SK-N-SH (cell line): ENCODE results near the gene RNF11. TPM values are rescaled to one million over a fixed set of nuclear protein-coding genes. Genes with fewer than 3 reads are reported as not detected.

Experiments used
- CTCF ChIA-PET: fragments of 300-600, 350-600 bp; formaldehyde crosslinking; extraction: SDS; loops from one replicate; lab custom pipeline; 2021; lab: Yijun Ruan, JAX
- POLR2A ChIA-PET: fragments of 350-600 bp; sonication (Branson Sonifier 250); formaldehyde crosslinking; extraction: SDS; loops from one replicate; lab custom pipeline; 2020; ENCODE audit warnings: antibody characterized with exemption, inconsistent platforms; lab: Yijun Ruan, JAX
- DNase-seq: peaks from one replicate; pipeline ENCODE4 v3.0.0; 2012
- H2AFZ ChIP-seq: fragments of 200-600 bp; sonication (generic); 2 replicates; pipeline ENCODE4 v1.8.1; 2016; ENCODE audit warnings: antibody characterized with exemption, mild to moderate bottlenecking, low read depth
- H3F3A ChIP-seq: fragments of 200-600 bp; sonication (generic); replicated peaks from 2 replicates; pipeline ENCODE3; 2016; ENCODE audit warnings: antibody characterized with exemption, mild to moderate bottlenecking; ENCODE audit not compliant: insufficient read depth
- H3K27ac ChIP-seq, 2 experiments: fragments of 200-500 bp in 1 of 2; fragments of 200-600 bp in 1 of 2; sonication (Bioruptor generic) in 1 of 2; sonication (generic), shearing (Covaris generic) in 1 of 2; 2 replicates each; pipeline versions ENCODE4 v1.5.1 to v1.6.1; 2014 to 2016; ENCODE audit warnings: low read depth in 2 of 2, inconsistent platforms in 1 of 2, low read length in 1 of 2, mild to moderate bottlenecking in 1 of 2, mixed read lengths in 1 of 2
- H3K27me3 ChIP-seq: fragments of 200-600 bp; sonication (generic), shearing (Covaris generic); 2 replicates; pipeline ENCODE4 v1.6.1; 2016; ENCODE audit warnings: mixed run types; ENCODE audit not compliant: insufficient read depth
- H3K36me3 ChIP-seq, 2 experiments: fragments of 200-500 bp in 1 of 2; fragments of 200-600 bp in 1 of 2; sonication (Bioruptor generic) in 1 of 2; sonication (generic) in 1 of 2; replicated peaks in 1 of 2; 2 replicates each; pipeline versions ENCODE3 to v1.5.1; 2014 to 2016; ENCODE audit warnings: low read length in 1 of 2, mild to moderate bottlenecking in 1 of 2; ENCODE audit not compliant: insufficient read depth in 2 of 2, control insufficient read depth in 1 of 2
- H3K4me1 ChIP-seq, 2 experiments: fragments of 200-500 bp in 1 of 2; fragments of 200-600 bp in 1 of 2; sonication (Bioruptor generic) in 1 of 2; sonication (generic), shearing (Covaris generic) in 1 of 2; 2 replicates each; pipeline versions ENCODE4 v1.5.1 to v1.6.1; 2014 to 2016; ENCODE audit warnings: low read depth in 1 of 2, low read length in 1 of 2, mixed run types in 1 of 2; ENCODE audit not compliant: insufficient read depth in 2 of 2, control insufficient read depth in 1 of 2
- H3K4me2 ChIP-seq: fragments of 200-600 bp; sonication (generic), shearing (Covaris generic); 2 replicates; pipeline ENCODE4 v1.6.1; 2017; ENCODE audit warnings: mixed run types
- H3K4me3 ChIP-seq, 2 experiments: fragments of 200-500 bp in 1 of 2; fragments of 200-600 bp in 1 of 2; sonication (Bioruptor generic) in 1 of 2; sonication (generic), shearing (Covaris generic) in 1 of 2; 2 replicates each; pipeline versions ENCODE4 v1.5.1 to v1.8.1; 2014 to 2016; ENCODE audit warnings: low read depth in 2 of 2, inconsistent platforms in 1 of 2, low read length in 1 of 2, mild to moderate bottlenecking in 1 of 2, mixed read lengths in 1 of 2, moderate library complexity in 1 of 2
- H3K79me2 ChIP-seq: fragments of 200-600 bp; sonication (generic); 2 replicates; pipeline ENCODE4 v1.8.1; 2017; ENCODE audit warnings: mild to moderate bottlenecking; ENCODE audit not compliant: insufficient read depth
- H3K9ac ChIP-seq: fragments of 200-600 bp; sonication (generic); 2 replicates; pipeline ENCODE4 v1.6.1; 2017; ENCODE audit warnings: mixed run types
- H3K9me2 ChIP-seq: fragments of 200-600 bp; sonication (generic); 2 replicates; pipeline ENCODE4 v1.6.1; 2017; ENCODE audit warnings: mixed run types
- H3K9me3 ChIP-seq: fragments of 200-600 bp; sonication (generic); 2 replicates; pipeline ENCODE4 v1.6.1; 2017; ENCODE audit warnings: mixed run types, mild to moderate bottlenecking, moderate library complexity
- H4K20me1 ChIP-seq: fragments of 200-600 bp; sonication (generic); 2 replicates; pipeline ENCODE4 v1.6.1; 2017; ENCODE audit warnings: mild to moderate bottlenecking, mixed run types; ENCODE audit not compliant: insufficient read depth
- ELF1 ChIP-seq: IDR thresholded peaks from 2 replicates; pipeline ENCODE4 v1.4.0; 2012
- EP300 ChIP-seq, 2 experiments: IDR thresholded peaks; 2 replicates each; pipeline versions ENCODE4 v1.4.0 to v1.6.1; 2012; ENCODE audit warnings: borderline replicate concordance in 1 of 2, low read depth in 1 of 2, low read length in 1 of 2
- EZH2phosphoT487 ChIP-seq: fragments of 200-600 bp; sonication (generic); IDR thresholded peaks from 2 replicates; pipeline ENCODE4 v1.6.1; 2017; ENCODE audit warnings: low read depth, mixed run types, mild to moderate bottlenecking, antibody characterized with exemption, moderate library complexity, borderline replicate concordance
- FOSL2 ChIP-seq: IDR thresholded peaks from 2 replicates; pipeline ENCODE4 v1.4.0; 2012; ENCODE audit warnings: low read depth, mild to moderate bottlenecking, moderate library complexity, borderline replicate concordance
- FOXJ3 ChIP-seq: sonication (generic); formaldehyde crosslinking; IDR thresholded peaks from 2 replicates; pipeline ENCODE4 v1.5.1; 2020; ENCODE audit warnings: mild to moderate bottlenecking, missing genetic modification reagents
- GABPA ChIP-seq: IDR thresholded peaks from 2 replicates; pipeline ENCODE4 v1.4.0; 2012; ENCODE audit warnings: low read depth, mild to moderate bottlenecking
- GATA2 ChIP-seq: sonication (generic); formaldehyde crosslinking; IDR thresholded peaks from 2 replicates; pipeline ENCODE4 v1.5.0; 2020; ENCODE audit warnings: mild to moderate bottlenecking, missing genetic modification reagents
- JUND ChIP-seq: IDR thresholded peaks from 2 replicates; pipeline ENCODE4 v1.4.0; 2012
- MEF2A ChIP-seq: IDR thresholded peaks from 2 replicates; pipeline ENCODE4 v1.4.0; 2012; ENCODE audit warnings: low read depth, borderline replicate concordance
- MXI1 ChIP-seq: IDR thresholded peaks from 2 replicates; pipeline ENCODE4 v1.6.1; 2012; ENCODE audit warnings: mild to moderate bottlenecking, low read depth, low read length, improper control_type of control experiment
- NFIC ChIP-seq: IDR thresholded peaks from 2 replicates; pipeline ENCODE4 v1.4.0; 2012; ENCODE audit warnings: borderline replicate concordance
- NRF1 ChIP-seq: IDR thresholded peaks from 2 replicates; pipeline ENCODE4 v1.6.1; 2012; ENCODE audit warnings: low read depth, mild to moderate bottlenecking, low read length
- RAD21 ChIP-seq: IDR thresholded peaks from 2 replicates; pipeline ENCODE4 v1.6.1; 2012; ENCODE audit warnings: mild to moderate bottlenecking, low read length
- RCOR1 ChIP-seq: fragments of 150-350 bp; IDR thresholded peaks from 2 replicates; pipeline ENCODE4 v1.6.1; 2017; ENCODE audit warnings: antibody characterized with exemption, low read length
- RXRA ChIP-seq: IDR thresholded peaks from 2 replicates; pipeline ENCODE4 v1.4.0; 2012; ENCODE audit warnings: low read depth, mild to moderate bottlenecking, borderline replicate concordance
- SIN3A ChIP-seq: IDR thresholded peaks from 2 replicates; pipeline ENCODE4 v1.6.1; 2012; ENCODE audit warnings: low read depth, mild to moderate bottlenecking, low read length, moderate library complexity, borderline replicate concordance
- SMC3 ChIP-seq: IDR thresholded peaks from 2 replicates; pipeline ENCODE4 v1.6.1; 2012; ENCODE audit warnings: low read depth, low read length, improper control_type of control experiment
- TCF12 ChIP-seq: IDR thresholded peaks from 2 replicates; pipeline ENCODE4 v1.4.0; 2012
- WGBS: methylation state at CpG from one replicate; pipeline ENCODE4 v1.1.6; 2017; ENCODE audit warnings: low lambda C conversion rate; 5-methylcytosine and 5-hydroxymethylcytosine counted together
- polyA plus RNA-seq, 3 experiments: library from polyadenylated mRNA; depleted of rRNA; stranded (reverse); fragments of >200 nt; gene quantifications; 2 replicates each; pipeline ENCODE4 v1.2.3, GENCODE V29; 2012
- TF ChIP-seq, protein P1 (sequence below): fragments of 200-600 bp; sonication (generic); IDR thresholded peaks from 2 replicates; pipeline ENCODE4 v1.6.1; 2017; ENCODE audit warnings: antibody characterized with exemption, mild to moderate bottlenecking, moderate library complexity
- TF ChIP-seq, protein P2 (sequence below): IDR thresholded peaks from 2 replicates; pipeline ENCODE4 v1.4.0; 2012; ENCODE audit warnings: low read depth, borderline replicate concordance
- TF ChIP-seq, protein P3 (sequence below): IDR thresholded peaks from 2 replicates; pipeline ENCODE4; 2012
- TF ChIP-seq, protein P4 (sequence below): fragments of 150-350 bp; IDR thresholded peaks from 2 replicates; pipeline ENCODE4 v1.6.1; 2017; ENCODE audit warnings: antibody characterized with exemption, low read length, low read depth, borderline replicate concordance

Gene RNF11
- polyA plus RNA-seq, 1 of the 3 experiments (the other 2 are of a cell fraction) = 62.5 TPM

DNA sequence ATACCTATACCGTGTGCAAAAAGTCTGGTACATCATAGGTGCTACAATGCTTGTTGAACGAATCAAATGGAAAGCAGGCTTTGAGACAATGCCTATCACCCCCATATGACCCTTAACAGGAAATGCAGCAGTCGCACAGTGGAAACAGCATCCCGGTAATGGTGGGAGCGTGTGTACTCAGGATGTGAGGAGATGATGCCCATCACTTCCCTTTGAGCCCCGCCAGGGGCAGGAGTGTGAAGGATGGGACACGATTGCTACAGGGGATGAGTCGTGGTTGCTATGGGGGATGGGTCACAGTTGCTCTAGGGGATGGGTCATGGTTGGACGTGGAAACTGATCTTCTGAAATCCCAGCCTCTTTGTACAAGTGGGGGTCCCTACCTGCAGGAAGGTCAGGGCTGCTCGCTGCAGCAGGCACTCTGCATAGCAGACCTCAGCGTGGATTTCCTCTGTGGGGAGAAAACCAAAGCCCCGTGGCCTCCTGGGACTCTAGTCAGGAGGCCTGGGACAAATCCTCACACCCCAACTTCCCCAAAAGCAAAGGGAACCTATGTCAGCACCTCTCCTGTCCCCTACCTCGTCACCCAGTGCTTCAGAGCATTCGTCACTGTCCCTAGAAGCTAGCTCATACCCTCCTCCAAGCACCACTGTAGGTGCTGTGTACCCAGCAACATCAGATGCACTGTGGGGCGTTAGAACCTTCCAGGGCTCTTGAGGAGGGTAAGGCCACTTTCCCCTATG lies 75.0 kb downstream of the RNF11 start:
- CTCF ChIA-PET = interaction anchor here (2.9 kb wide), 1 partner anchor 15 kb away, joined by 11 read pairs; no protein-coding TSS in a partner anchor
- no peaks in the 10 kb centered on the region for H4K20me1 ChIP-seq
- DNase-seq = no peak
- POLR2A ChIA-PET = no interaction called here
- H3K79me2 ChIP-seq = no peaks in the 10 kb centered on the region
- no peak overlapping the region for H3K4me3 ChIP-seq
- H3K4me2 ChIP-seq = no peak overlapping the region
- peaks cover 0 to 10% of the 10 kb centered on the region in 2 experiments; a peak in 2 of 4 replicates for H3K4me1 ChIP-seq
- no peaks in the 10 kb centered on the region for H3K9me2 ChIP-seq
- WGBS = 86% methylated on average over 9 of the region's 15 CpGs
- no peak overlapping the region for H3K27ac ChIP-seq
- no peaks in the 10 kb centered on the region for H3K36me3 ChIP-seq
- TF ChIP-seq, protein P1, sequence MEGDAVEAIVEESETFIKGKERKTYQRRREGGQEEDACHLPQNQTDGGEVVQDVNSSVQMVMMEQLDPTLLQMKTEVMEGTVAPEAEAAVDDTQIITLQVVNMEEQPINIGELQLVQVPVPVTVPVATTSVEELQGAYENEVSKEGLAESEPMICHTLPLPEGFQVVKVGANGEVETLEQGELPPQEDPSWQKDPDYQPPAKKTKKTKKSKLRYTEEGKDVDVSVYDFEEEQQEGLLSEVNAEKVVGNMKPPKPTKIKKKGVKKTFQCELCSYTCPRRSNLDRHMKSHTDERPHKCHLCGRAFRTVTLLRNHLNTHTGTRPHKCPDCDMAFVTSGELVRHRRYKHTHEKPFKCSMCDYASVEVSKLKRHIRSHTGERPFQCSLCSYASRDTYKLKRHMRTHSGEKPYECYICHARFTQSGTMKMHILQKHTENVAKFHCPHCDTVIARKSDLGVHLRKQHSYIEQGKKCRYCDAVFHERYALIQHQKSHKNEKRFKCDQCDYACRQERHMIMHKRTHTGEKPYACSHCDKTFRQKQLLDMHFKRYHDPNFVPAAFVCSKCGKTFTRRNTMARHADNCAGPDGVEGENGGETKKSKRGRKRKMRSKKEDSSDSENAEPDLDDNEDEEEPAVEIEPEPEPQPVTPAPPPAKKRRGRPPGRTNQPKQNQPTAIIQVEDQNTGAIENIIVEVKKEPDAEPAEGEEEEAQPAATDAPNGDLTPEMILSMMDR = no peak
- TF ChIP-seq MEF2A (no peak), RAD21 (no peak), EP300 (IDR thresholded peaks at IDR 0.05; ENCODE audit: borderline replicate concordance in 1 of 2, low read depth in 1 of 2, low read length in 1 of 2) (no peak), TCF12 (no peak), GABPA (no peak), GATA2 (no peak), ELF1 (no peak), RCOR1 (no peak), EZH2phosphoT487 (no peak), JUND (no peak)
- TF ChIP-seq, protein P2, sequence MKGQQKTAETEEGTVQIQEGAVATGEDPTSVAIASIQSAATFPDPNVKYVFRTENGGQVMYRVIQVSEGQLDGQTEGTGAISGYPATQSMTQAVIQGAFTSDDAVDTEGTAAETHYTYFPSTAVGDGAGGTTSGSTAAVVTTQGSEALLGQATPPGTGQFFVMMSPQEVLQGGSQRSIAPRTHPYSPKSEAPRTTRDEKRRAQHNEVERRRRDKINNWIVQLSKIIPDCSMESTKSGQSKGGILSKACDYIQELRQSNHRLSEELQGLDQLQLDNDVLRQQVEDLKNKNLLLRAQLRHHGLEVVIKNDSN = no peak
- TF ChIP-seq, protein P3, sequence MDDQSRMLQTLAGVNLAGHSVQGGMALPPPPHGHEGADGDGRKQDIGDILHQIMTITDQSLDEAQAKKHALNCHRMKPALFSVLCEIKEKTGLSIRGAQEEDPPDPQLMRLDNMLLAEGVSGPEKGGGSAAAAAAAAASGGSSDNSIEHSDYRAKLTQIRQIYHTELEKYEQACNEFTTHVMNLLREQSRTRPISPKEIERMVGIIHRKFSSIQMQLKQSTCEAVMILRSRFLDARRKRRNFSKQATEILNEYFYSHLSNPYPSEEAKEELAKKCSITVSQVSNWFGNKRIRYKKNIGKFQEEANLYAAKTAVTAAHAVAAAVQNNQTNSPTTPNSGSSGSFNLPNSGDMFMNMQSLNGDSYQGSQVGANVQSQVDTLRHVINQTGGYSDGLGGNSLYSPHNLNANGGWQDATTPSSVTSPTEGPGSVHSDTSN = no peak
- no peaks in the 10 kb centered on the region for H3F3A ChIP-seq
- no peaks in the 10 kb centered on the region for H3K27me3 ChIP-seq
- H2AFZ ChIP-seq = no peak overlapping the region
- no peak overlapping the region for H3K9ac ChIP-seq
- no peaks in the 10 kb centered on the region for H3K9me3 ChIP-seq

DNA sequence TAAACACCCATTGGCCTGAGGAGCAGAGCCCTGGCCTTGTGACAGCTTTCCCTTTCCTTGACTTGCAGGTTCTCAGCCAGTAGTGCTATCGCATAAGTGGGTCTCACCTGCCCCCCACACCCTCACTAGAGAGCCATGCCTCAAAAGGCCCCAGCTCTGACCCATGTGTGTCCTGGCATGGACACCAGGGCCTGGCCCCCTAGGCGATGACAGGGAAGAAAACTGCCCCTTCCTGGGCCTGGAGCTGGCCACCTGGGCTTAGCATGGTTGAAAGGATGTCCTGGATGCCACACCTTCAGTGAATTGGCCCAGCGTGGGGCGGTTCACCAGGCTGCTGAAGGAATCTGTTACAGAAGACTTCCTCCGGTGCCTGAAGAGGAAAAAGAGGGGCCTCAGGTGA lies 75.8 kb downstream of the RNF11 start:
- Histone ChIP-seq H3K27ac (no peak overlapping the region), H3K9me3 (no peaks in the 10 kb centered on the region), H3K79me2 (no peaks in the 10 kb centered on the region), H3K4me3 (no peak overlapping the region), H3K9me2 (no peaks in the 10 kb centered on the region), H3K4me2 (no peak overlapping the region), H3K27me3 (no peaks in the 10 kb centered on the region), H3K4me1 (peaks cover 0 to 10% of the 10 kb centered on the region in 2 experiments; a peak in 3 of 4 replicates), H3F3A (no peaks in the 10 kb centered on the region), H3K9ac (no peak overlapping the region), H3K36me3 (no peaks in the 10 kb centered on the region), H4K20me1 (no peaks in the 10 kb centered on the region), H2AFZ (no peak overlapping the region)
- WGBS = 93% methylated on average over 4 of the region's 5 CpGs
- DNase-seq = no peak
- ChIA-PET CTCF (interaction anchor here (2.9 kb wide), 1 partner anchor 15 kb away, joined by 11 read pairs; no protein-coding TSS in a partner anchor), POLR2A (no interaction called here)
- no peak for TF ChIP-seq NRF1
- no peak for TF ChIP-seq NFIC
- no peak for TF ChIP-seq JUND
- TF ChIP-seq, protein P4, sequence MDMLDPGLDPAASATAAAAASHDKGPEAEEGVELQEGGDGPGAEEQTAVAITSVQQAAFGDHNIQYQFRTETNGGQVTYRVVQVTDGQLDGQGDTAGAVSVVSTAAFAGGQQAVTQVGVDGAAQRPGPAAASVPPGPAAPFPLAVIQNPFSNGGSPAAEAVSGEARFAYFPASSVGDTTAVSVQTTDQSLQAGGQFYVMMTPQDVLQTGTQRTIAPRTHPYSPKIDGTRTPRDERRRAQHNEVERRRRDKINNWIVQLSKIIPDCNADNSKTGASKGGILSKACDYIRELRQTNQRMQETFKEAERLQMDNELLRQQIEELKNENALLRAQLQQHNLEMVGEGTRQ = no peak
- no peak for TF ChIP-seq FOSL2
- no peak for TF ChIP-seq SIN3A
- TF ChIP-seq MEF2A = no peak
- TF ChIP-seq, protein P2 = no peak
- TF ChIP-seq RXRA = no peak
- TF ChIP-seq FOXJ3 (CRISPR knock-in tag) = no peak
- no peak for TF ChIP-seq RCOR1
- TF ChIP-seq SMC3 = no peak
- no peak for TF ChIP-seq MXI1
- TF ChIP-seq, protein P3 = no peak
